Activated naive CD4-positive, alpha-beta T cell treated with anti-CD3 and anti-CD28 coated beads, Interleukin-2, amount 10 ng/mL, durations not matched to agents 7 days and 5 days (primary cell): ENCODE results near the gene CAVIN2.

Experiments used
- CTCF ChIA-PET: fragments of 350-600 bp; sonication (Branson Sonifier 250); formaldehyde crosslinking; loops from one replicate; lab custom pipeline; 2021; ENCODE audit warnings: antibody characterized with exemption; lab: Charles Lee
- DNase-seq: peaks from one replicate; pipeline ENCODE4 v3.0.0-alpha.2; 2020
- H3K27ac Mint-ChIP-seq: one replicate; pipeline ENCODE4 v1.8.0; 2021; ENCODE audit warnings: mild to moderate bottlenecking, moderate library complexity, mixed read lengths
- H3K27me3 Mint-ChIP-seq: one replicate; pipeline ENCODE4 v1.8.0; 2021; ENCODE audit warnings: mild to moderate bottlenecking, mixed read lengths
- H3K36me3 Mint-ChIP-seq: one replicate; pipeline ENCODE4 v1.8.0; 2021; ENCODE audit warnings: mixed read lengths
- H3K4me1 Mint-ChIP-seq: one replicate; pipeline ENCODE4 v1.8.0; 2021; ENCODE audit warnings: mixed read lengths
- H3K4me3 Mint-ChIP-seq: one replicate; pipeline ENCODE4 v1.8.0; 2021; ENCODE audit warnings: mild to moderate bottlenecking, moderate library complexity, mixed read lengths
- H3K9me3 Mint-ChIP-seq: one replicate; pipeline ENCODE4 v1.8.0; 2021; ENCODE audit warnings: mixed read lengths

The CAVIN2 gene

DNA sequence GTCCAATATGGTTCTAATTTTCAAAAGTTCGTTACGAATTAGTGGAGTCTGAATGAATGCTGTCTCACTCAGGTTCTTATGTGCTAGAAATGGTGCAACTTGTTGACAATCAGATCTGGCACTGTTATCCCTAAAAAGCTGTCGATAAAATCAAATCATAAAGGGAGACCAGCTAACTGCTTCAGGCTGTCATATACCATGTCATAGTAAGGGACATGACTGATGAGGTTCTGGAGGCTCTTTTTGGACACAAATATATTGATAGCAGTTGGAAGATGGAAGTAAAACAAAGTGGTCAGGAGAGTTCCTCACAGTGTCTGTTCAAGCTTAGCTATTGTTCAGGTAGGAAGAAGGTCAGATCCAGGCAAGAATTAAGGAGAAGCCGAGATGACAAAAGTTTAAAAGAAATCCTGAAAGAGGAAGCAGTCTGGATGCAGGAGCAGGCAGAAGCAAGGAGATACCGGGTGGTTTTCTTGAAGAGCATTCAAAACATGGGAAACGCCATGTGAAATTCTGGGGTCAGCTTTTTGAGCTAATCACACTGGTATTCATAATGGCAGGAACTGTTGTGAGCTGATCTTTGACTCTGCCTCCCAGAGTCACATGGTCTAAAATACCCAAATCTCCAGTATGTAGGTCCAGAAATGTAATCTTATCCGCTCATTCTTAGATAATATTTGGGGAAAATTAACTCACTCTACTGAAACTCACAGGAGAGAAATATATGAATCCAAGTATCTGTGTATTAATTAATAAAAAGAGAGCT, 9.4 kb upstream of the CAVIN2 start:
- no peaks in the 10 kb centered on the region for H3K4me1 Mint-ChIP-seq
- H3K27ac Mint-ChIP-seq: no peak overlapping the region
- CTCF ChIA-PET: no interaction called here
- no peaks in the 10 kb centered on the region for H3K9me3 Mint-ChIP-seq
- no peak overlapping the region for H3K4me3 Mint-ChIP-seq
- H3K27me3 Mint-ChIP-seq: peaks cover 9% of the 10 kb centered on the region
- DNase-seq: no peak
- no peaks in the 10 kb centered on the region for H3K36me3 Mint-ChIP-seq

DNA sequence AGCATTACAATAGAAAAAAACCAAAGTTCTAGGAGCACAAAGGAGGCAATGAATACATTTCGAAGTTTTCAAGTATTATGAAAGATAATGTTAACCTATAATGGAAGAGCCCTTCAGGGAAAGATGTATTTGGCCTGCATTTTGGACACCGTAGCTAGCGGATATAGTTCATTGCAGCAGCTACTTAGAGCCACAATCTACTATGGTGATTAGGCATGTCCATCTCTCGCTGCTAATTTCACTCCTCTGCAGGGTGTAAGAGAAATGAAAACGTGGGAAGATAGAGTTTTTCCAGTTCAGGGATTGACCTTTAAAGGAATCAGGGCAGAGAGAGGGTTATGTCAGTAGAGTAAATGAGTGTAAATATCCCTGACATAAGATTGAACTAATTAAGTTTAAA, 8.5 kb upstream of the CAVIN2 start:
- Mint-ChIP-seq H3K4me3 (no peak overlapping the region), H3K4me1 (no peaks in the 10 kb centered on the region), H3K27me3 (peaks cover 4% of the 10 kb centered on the region), H3K36me3 (no peaks in the 10 kb centered on the region), H3K27ac (no peak overlapping the region), H3K9me3 (no peaks in the 10 kb centered on the region)
- CTCF ChIA-PET: no interaction called here
- DNase-seq: no peak

DNA sequence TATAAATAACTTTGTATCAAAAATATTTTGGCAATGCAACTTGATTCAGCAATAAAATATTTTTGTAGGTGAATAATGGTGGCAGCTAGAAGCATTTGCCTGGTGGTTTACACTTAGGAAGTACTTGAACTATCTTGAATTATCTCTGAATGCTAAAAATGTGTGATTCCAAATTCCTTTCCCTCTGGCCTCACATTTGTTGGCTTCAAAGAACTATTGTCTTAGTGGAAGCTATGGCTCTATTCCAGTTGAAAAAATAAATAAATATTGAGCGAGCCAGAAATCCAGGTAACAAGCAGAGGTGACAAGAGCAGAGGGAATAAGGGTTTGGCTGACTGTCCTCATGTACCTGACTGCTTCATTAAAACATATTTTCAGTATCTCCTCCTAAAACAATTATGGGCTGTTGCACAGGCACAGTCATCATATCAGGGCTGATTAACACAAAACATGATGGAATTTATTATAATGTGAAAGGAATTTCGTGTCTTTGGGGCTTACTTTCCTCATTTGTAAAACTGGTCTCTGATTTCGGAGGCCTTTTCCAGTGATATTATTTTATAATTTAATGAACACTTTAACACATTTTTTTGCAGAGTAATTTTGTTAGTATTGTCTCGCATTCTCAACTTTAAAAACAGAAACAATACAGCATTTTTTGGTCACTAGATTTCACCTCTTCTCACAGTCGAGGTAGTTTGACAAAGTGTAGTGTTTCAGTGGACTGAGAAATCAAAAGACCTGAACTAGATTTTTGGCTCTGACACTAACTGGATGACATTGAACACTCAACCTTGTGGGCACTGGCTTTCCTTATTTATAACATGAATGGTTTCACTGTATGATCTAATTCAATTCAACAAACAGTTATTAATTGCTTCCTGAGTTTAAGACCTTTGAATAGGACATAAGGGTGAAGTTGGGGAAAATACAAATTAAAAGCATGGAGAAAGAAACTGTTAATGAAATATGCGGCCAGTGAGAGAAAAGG, 7.8 kb upstream of the CAVIN2 start:
- DNase-seq: no peak
- Mint-ChIP-seq H3K9me3 (no peaks in the 10 kb centered on the region), H3K4me3 (no peak overlapping the region), H3K36me3 (no peaks in the 10 kb centered on the region), H3K27ac (no peak overlapping the region), H3K27me3 (peaks cover 9% of the 10 kb centered on the region), H3K4me1 (no peaks in the 10 kb centered on the region)
- CTCF ChIA-PET: no interaction called here

DNA sequence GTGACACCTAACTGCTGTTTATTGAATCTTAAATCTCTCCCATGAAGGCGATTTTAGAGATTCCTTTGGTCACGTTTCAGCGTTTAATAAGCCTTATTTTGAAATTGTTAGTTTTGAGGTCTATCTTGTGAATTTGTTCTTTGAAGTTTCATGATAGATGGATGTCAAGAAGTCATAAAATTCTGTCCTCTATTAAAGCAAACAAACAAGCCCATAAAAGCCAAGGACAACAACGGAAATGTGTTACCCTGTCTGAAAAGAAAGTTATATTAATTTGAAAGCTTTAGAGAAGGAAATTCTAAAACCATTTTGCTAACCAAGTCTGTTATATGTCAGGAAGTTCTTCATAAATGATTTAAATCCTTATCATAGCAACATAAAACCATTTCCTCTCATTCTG, 7.0 kb upstream of the CAVIN2 start:
- H3K4me1 Mint-ChIP-seq: no peaks in the 10 kb centered on the region
- H3K4me3 Mint-ChIP-seq: no peak overlapping the region
- peaks cover 9% of the 10 kb centered on the region for H3K27me3 Mint-ChIP-seq
- no peak for DNase-seq
- no peaks in the 10 kb centered on the region for H3K36me3 Mint-ChIP-seq
- CTCF ChIA-PET: no interaction called here
- no peak overlapping the region for H3K27ac Mint-ChIP-seq
- no peaks in the 10 kb centered on the region for H3K9me3 Mint-ChIP-seq

DNA sequence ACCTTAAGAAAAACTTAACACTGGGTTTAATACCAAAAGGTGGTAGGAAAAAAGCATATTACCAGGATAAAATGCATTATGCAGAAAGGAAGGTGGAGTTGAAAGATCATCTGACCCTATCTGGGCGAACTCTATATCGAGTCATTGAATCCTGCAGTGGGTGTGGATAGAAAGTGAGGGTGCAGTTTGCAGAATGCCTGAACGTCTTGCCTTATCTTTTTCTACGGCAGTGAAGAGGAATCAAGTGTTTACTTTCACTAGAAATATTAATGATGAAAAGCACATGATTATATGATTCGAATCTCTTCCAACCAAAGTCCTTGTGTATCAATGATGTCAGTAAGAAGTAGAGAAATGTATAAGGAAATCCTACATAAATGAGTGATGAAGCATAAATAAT, 4.3 kb upstream of the CAVIN2 start:
- no peak overlapping the region for H3K27ac Mint-ChIP-seq

DNA sequence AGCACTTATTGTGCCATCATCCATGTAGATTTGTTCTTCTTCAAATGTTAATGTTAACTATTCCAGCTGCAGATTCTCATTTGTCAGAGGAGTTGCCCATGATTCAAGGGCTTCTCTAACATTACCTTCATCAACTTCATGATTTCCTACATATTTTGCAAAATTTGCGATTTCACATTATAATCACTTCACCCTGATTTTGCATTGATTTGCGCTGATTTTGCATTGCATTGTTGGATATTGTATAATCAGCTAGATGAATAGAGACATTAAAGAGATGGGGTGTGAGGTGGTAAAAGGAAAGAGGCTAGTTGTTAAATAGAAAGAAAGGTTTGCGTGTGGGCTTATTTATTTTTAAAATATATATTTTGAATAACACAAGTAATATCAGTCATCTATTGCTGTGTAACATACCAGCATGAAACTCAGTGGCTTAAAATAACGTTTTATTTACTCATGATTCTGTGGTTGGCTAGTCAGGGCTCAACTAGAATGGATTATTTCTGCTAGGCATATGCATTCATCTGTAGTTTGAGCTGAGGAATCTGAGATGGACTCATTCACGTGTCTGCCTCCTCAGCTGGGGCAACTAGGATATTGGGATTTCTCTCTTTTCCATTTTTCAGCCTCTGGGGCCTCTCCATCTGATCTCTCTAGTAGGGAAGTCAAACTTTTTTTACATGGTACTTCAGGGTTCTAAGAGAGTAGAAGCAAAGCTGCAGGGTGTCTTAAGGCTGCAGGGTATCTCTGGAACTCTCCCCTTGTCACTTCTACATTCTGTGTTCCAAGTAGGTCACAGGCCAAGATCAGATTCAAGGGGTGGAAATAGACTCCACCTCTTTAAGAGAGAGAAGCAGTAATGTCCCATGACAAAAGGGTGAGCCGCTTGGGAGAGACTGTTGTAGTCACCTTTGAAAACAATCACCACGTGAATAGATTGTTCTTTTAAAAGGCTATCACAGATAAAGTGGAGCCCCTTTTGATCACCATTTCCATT, 2.2 kb upstream of the CAVIN2 start:
- DNase-seq: no peak
- no peaks in the 10 kb centered on the region for H3K9me3 Mint-ChIP-seq
- CTCF ChIA-PET: no interaction called here
- no peaks in the 10 kb centered on the region for H3K4me1 Mint-ChIP-seq
- no peaks in the 10 kb centered on the region for H3K36me3 Mint-ChIP-seq
- peaks cover 45% of the 10 kb centered on the region for H3K27me3 Mint-ChIP-seq
- H3K27ac Mint-ChIP-seq: no peak overlapping the region
- H3K4me3 Mint-ChIP-seq: no peak overlapping the region

More for the DNA sequence above, 4.3 kb upstream of the CAVIN2 start:
- no peaks in the 10 kb centered on the region for H3K9me3 Mint-ChIP-seq
- CTCF ChIA-PET: no interaction called here
- no peak overlapping the region for H3K4me3 Mint-ChIP-seq
- no peak for DNase-seq
- no peaks in the 10 kb centered on the region for H3K4me1 Mint-ChIP-seq
- peaks cover 25% of the 10 kb centered on the region for H3K27me3 Mint-ChIP-seq
- no peaks in the 10 kb centered on the region for H3K36me3 Mint-ChIP-seq

DNA sequence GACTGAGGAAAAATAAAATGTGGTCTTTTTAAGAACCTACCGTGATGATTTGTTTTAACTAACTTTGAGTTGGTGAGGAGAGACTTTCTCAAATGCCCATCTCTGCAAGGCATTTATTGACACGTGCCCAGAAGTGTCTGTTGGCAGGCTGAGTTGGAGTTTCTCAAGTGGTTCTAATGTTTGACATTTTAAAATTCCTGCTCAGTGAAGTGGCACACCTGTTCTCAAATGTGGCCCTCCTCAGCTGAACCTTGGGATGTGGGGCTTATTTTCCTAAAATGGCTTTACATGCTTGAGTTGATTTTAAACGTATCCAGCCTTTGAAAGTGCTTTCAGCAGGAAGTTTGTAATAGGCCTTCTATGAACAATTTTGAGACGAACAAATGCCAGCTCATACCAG, 876 bp upstream of the CAVIN2 start:
- CTCF ChIA-PET: no interaction called here
- Mint-ChIP-seq H3K36me3 (no peaks in the 10 kb centered on the region), H3K4me3 (no peak overlapping the region), H3K27ac (no peak overlapping the region), H3K4me1 (no peaks in the 10 kb centered on the region), H3K9me3 (no peaks in the 10 kb centered on the region), H3K27me3 (peaks cover 45% of the 10 kb centered on the region)
- DNase-seq: no peak

DNA sequence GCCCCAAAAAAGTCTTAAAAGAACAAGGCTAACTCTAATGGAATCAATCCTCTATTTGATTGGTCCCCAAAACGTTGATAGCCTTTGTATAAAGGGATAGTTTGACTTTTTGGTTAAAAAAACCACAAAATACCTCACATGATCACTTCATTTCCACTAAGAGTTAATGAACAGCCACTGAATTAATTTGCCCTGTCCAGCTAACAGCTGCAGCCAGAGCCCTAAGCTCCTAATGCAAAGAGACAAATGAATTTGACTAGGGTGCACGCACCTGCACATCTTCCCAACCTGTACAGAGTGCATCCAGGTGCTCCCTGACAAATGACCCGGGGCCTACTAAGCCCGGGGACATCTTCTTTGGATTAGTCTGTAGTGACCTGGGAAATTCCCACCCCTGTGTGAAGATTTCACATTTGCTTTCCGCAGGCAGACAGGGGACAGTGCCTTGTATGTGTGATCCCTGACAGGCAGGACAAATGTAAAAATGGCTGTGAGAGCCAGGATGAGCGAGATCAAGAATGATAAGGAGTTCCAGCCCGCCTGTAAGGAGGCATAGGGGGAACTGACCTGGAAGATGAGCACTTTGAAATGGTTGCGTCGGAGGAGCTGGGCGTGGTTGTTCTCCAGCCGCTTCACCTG, 893 bp downstream of the CAVIN2 start:
- no peaks in the 10 kb centered on the region for H3K9me3 Mint-ChIP-seq
- CTCF ChIA-PET: interaction anchor here (0.6 to 1.4 kb wide), 2 partner anchors 86 to 149 kb away, joined by 3 to 4 read pairs; no protein-coding TSS in a partner anchor
- no peak for DNase-seq
- no peaks in the 10 kb centered on the region for H3K36me3 Mint-ChIP-seq
- H3K4me1 Mint-ChIP-seq: no peaks in the 10 kb centered on the region
- H3K27ac Mint-ChIP-seq: no peak overlapping the region
- no peak overlapping the region for H3K4me3 Mint-ChIP-seq
- peaks cover 41% of the 10 kb centered on the region for H3K27me3 Mint-ChIP-seq

DNA sequence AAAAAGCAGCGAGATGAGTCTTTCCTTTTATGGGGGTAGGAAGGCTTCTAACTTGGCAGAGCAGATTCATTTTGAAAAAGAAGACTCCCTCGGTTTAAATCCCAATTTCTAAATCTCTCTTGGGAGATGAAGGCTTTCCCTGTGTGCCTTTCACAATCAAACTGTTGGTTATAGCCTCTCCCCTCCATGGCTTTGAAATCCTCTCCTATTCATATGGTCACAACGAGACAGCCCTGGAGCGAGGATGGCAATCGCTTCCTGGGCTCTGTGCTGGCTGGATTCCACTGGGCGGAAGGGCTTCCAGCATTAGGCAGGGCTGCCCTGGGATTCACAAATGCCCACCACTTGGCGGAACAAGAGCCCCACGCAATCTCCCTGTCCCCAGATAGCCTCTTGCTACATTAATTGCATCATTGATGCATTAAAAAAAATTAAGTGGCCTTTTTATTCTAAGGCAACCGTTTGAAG, 1.6 kb downstream of the CAVIN2 start:
- Mint-ChIP-seq H3K27ac (no peak overlapping the region), H3K9me3 (no peaks in the 10 kb centered on the region)

DNA sequence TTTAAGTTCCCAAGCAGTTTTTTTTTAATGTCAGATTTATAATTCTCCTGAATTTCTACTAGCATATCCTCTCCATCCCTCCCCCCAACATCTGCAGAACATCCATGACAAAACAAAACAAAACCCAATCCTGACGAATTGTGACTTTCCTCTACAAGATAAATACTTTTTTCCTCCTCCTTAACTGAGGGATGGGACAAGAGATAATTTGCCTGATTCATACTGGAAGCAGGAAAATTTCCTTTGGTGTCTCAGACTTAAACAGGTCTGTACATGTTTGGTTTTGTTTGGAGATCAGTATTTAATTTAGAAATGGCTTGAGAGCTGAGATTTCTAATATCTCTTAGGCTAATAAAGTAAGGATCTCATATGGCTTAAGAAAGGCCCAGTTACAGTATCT, 2.2 kb downstream of the CAVIN2 start:
- Mint-ChIP-seq H3K36me3 (no peaks in the 10 kb centered on the region), H3K4me3 (no peak overlapping the region), H3K9me3 (no peaks in the 10 kb centered on the region), H3K27me3 (peaks cover 36% of the 10 kb centered on the region), H3K27ac (no peak overlapping the region), H3K4me1 (no peaks in the 10 kb centered on the region)
- DNase-seq: no peak
- CTCF ChIA-PET: no interaction called here

More for the DNA sequence above, 1.6 kb downstream of the CAVIN2 start:
- CTCF ChIA-PET: no interaction called here
- DNase-seq: no peak
- Mint-ChIP-seq H3K36me3 (no peaks in the 10 kb centered on the region), H3K4me3 (no peak overlapping the region), H3K27me3 (peaks cover 40% of the 10 kb centered on the region), H3K4me1 (no peaks in the 10 kb centered on the region)

DNA sequence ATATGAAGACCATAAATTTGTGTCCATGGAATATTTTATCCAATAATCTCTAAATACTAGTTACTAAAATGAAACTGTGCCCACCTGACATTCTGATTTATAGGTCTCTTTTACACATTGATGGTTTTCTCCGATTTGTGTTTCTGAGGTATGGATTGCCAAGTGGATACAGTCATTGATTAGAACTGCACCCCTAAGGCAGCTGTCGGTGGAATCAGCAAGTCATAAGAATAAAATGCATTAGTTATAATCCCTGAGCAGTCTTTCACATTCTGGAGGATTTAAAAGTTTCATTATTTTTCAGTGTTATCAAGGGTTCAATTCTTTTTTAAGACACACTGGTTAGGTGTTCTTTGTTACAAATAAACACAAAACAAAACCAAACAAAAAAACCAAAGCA, 6.0 kb downstream of the CAVIN2 start:
- Mint-ChIP-seq H3K4me1 (no peaks in the 10 kb centered on the region), H3K27me3 (peaks cover 37% of the 10 kb centered on the region), H3K36me3 (no peaks in the 10 kb centered on the region), H3K9me3 (no peaks in the 10 kb centered on the region), H3K4me3 (no peak overlapping the region), H3K27ac (no peak overlapping the region)
- DNase-seq: no peak
- CTCF ChIA-PET: interaction anchor here (1.4 to 2.5 kb wide), 2 partner anchors 10 to 321 kb away, joined by 3 to 9 read pairs; no protein-coding TSS in a partner anchor

DNA sequence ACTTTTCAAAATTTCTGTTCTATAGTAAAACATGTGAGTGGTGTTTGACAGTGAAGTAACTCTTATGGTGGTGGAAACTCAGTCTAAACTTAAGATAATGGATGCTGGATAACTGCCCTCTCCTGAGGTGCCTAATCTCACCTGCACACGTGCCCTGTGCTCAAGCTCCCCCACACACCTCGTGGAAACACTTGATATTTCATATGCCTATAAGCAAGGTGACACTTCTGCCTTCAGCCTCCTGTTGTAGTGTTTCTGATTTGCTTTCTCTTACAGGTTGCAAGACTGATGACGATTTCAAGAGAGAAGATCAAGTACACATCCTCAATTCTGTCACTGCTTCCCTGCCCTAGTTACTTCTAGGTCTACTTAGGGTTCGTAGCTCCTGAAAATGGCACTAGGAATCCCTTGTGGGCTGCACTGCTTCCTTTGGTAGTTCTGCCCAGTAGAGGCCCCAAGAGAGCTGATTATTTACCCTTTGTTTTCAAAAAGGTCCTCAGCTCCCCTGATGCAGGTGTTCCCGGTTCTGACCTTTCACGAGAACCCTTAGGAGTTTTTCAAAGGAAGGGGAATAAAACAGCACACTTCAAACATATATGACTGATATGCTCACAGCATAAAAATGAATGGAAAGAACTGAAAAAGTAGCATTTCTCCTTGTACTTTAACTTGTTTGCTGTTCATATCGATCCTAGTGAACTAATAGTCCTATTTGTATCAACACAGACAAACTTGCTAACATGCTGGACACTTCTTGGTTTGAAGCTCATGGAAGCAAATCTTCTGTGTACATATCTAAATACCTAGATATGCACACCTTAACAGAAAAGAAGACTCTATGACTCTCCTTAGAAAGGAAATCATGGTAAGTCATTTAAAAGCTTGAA, 6.7 kb downstream of the CAVIN2 start:
- H3K27ac Mint-ChIP-seq: no peak overlapping the region
- H3K4me3 Mint-ChIP-seq: no peak overlapping the region
- H3K36me3 Mint-ChIP-seq: no peaks in the 10 kb centered on the region
- CTCF ChIA-PET: interaction anchor here (1.4 to 2.5 kb wide), 2 partner anchors 9 to 322 kb away, joined by 3 to 9 read pairs; no protein-coding TSS in a partner anchor
- DNase-seq: no peak
- H3K27me3 Mint-ChIP-seq: peaks cover 29% of the 10 kb centered on the region
- no peaks in the 10 kb centered on the region for H3K4me1 Mint-ChIP-seq
- H3K9me3 Mint-ChIP-seq: no peaks in the 10 kb centered on the region
